Measurements from ENCODE around the gene UXS1.
A peak's percentile ranks its signal among the peaks of the same experiment; 100 is the strongest.

The UXS1 gene

GRCh38 chr2:106187273-106187891 lies 6.7 kb downstream of the UXS1 start:
- no peak for DNase-seq

DNA sequence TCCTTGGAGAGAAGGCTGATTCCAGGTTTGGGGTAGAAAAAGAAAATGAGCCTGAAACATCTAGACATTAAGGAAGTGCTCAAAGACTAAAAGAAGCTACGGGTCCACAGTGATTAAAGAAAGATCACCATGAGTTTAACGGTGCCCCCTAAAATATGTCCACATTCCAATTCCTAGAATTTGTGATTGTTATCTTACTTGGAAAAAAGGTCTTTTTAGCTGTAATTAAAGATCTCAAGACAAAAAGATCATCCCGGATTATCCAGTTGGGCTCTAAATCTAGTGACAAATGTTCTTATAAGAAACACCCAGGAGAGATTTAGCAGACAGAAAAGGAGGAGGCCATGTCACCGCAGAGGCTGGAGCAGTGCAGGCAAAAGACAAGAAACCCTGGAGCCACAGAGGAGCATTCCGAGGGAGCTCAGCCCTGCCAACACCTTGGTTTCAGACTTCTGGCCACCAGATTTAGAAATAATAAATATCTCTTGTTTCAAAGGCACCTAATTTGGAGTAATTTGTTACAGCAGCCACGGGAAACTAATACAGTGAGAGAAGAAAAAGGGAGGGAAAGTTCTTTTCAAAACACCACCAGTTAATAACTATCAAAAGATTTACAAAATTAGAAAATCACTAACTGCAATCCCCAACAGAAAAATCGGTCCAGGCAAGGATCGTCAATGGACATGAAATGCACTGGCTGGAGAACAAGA lies 8.5 kb downstream of the UXS1 start:
- DNase-seq: no peak

- DNase-seq: no peak
Measured at GRCh38 chr2:106184857-106185256, 9.2 kb downstream of the UXS1 start.

DNA sequence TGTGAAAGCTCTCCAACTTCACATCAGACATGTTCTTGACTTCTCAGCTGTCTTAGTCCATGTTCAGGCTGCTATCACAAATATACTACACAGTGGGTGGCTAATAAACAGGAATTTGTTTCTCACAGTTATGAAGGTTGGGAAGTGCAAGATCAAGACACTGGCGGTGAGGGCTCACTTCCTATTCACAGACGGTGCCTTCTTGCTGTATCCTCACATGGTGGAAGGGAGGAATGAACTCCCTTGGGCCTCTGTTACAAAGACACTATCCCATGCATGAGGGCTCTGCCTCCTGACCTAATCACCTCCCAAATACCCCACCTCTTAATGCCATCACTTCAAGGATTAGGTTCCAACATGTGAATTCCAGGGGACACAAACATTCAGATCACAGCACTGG lies 9.7 kb downstream of the UXS1 start:
- DNase-seq: no peak

- no peak for DNase-seq
Measured at GRCh38 chr2:106183101-106183696, 10.9 kb downstream of the UXS1 start.

GRCh38 chr2:106181064-106181463 lies 13.0 kb downstream of the UXS1 start:
- DNase-seq: no peak

DNA sequence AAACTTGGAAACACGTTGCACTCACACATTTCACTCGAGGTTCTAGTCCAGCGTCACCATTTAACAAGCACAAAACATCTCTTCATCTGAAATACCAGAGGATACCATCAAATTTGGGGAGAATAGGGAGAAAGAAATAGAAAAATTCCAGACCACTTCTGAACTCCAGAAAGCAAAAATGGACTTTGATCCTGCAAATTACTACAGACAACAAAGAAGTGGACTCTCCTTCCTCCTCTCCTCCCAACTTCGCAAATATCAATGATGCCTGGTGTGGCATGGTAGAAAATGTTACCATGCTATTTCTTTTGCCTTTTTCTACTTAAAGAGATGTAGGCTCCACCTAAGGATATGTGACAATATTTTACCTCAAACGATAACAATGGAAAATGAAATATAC lies 13.5 kb downstream of the UXS1 start:
- no peak for DNase-seq

DNA sequence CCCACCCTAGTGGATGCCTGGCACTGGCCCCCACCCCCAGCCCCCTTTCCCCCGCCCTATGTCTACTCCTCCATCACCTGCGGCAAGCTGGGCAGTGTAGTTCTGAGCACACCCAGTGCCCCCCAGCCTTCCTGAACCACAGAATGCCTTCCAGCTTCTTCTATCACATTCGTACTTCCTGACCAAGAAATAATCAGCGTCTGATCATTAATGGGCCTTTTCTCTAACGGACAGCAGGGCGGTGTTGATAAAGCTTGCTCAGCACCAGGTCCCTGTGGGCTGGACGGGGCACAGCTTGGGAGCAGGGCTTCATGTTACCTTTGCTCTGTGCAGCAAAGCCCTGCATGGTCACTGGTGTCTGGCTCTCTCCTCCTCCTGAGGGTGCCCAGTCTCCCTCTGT lies 15.4 kb downstream of the UXS1 start:
- DNase-seq: no peak

- no peak for DNase-seq
Measured at GRCh38 chr2:106177581-106177980, 16.5 kb downstream of the UXS1 start.

GRCh38 chr2:106176446-106177099 lies 17.5 kb downstream of the UXS1 start:
- no peak for DNase-seq

GRCh38 chr2:106175086-106175850 lies 18.8 kb downstream of the UXS1 start:
- no peak for DNase-seq

- DNase-seq: no peak
Measured at GRCh38 chr2:106174056-106174455, 20.0 kb downstream of the UXS1 start.

- DNase-seq: no peak
Measured at GRCh38 chr2:106172649-106173048, 21.5 kb downstream of the UXS1 start.

GRCh38 chr2:106168657-106169056 lies 25.4 kb downstream of the UXS1 start:
- no peak for DNase-seq

DNA sequence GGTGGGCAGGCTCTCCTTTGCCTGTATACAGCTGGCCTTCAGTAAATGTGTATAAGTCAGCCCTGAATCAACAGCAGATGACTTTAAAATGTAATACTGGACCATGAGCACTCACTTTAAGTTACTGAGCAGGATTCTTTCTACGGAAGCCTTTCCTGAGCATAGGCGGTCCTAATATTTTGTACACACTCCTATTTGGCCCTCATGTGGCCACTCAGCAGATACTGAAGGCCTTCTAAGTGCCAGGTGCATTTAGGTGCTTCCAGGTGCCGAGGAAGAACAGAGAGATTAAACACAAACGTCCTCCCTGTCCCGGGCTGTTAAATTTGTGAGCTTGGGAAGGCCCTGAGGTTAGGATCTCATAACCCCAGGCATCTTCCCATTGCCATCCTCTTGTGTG lies 27.0 kb downstream of the UXS1 start:
- DNase-seq: no peak

- DNase-seq: no peak
Measured at GRCh38 chr2:106165561-106165960, 28.5 kb downstream of the UXS1 start.

- no peak for DNase-seq
Measured at GRCh38 chr2:106165029-106165428, 29.1 kb downstream of the UXS1 start.

DNA sequence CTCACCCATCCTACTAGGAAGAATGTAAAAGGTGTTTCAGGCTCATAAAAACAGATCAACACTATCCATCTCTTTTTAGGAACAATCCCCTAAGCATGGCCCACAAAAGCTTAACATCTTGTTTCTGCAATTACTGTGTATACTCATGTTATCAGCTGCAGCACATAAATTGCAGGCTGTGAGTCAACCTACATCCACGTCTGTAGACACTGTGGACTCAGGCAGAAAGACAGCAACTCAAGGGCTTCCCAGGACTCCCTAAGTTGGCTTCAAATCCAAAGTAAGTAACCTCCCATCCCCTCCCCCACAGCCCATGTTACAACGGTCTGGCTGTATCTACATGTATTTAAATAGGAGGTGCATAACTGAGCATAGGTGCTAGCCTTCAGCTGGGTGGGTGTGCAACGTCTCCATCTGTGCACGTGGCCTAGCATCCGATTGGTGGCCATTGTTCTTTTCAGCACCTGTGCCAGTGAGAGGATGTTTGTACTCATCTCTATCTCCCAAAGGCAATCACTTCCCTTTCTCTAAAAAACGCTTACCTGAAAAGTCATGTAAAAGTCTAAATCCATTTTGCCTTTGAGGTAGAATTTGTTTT lies 30.1 kb downstream of the UXS1 start:
- DNase-seq: no peak

GRCh38 chr2:106161938-106162820 lies 31.9 kb downstream of the UXS1 start:
- DNase-seq: peak; percentile 1

GRCh38 chr2:106161341-106161740 lies 32.8 kb downstream of the UXS1 start:
- DNase-seq: no peak

- no peak for DNase-seq
Measured at GRCh38 chr2:106160786-106161261, 33.3 kb downstream of the UXS1 start.

All from NCI-H1105 (cell line).